Hepatocyte (in vitro differentiated cells): ENCODE measurements around the gene DUSP6. TPM values are rescaled to one million over a fixed set of nuclear protein-coding genes. Genes with fewer than 3 reads are reported as not detected.

ENCODE experiments used
- DNase-seq: peaks from one replicate; pipeline ENCODE4 v3.0.0-alpha.2; 2016; ENCODE audit warnings: low spot score
- H2AFZ ChIP-seq: fragments of 200-600 bp; sonication (generic); 2 replicates; pipeline ENCODE4 v1.6.0; 2016; ENCODE audit warnings: antibody characterized with exemption, mild to moderate bottlenecking
- H3K27ac ChIP-seq: fragments of 200-600 bp; sonication (generic); 2 replicates; pipeline ENCODE4 v1.5.1; 2016; ENCODE audit warnings: mild to moderate bottlenecking
- H3K27me3 ChIP-seq: fragments of 200-600 bp; sonication (generic); 2 replicates; pipeline ENCODE4 v1.6.1; 2016
- H3K36me3 ChIP-seq: fragments of 200-600 bp; sonication (generic); replicated peaks from 2 replicates; pipeline ENCODE4 v1.5.1; 2016; ENCODE audit warnings: low read depth; ENCODE audit not compliant: insufficient read depth
- H3K4me1 ChIP-seq: fragments of 200-600 bp; sonication (generic); 2 replicates; pipeline ENCODE4 v1.5.1; 2016; ENCODE audit warnings: mild to moderate bottlenecking, moderate library complexity; ENCODE audit not compliant: insufficient read depth
- H3K4me2 ChIP-seq: fragments of 200-600 bp; sonication (generic); 2 replicates; pipeline ENCODE4 v1.6.0; 2016
- H3K4me3 ChIP-seq: fragments of 200-600 bp; sonication (generic); 2 replicates; pipeline ENCODE4 v1.5.1; 2016; ENCODE audit warnings: mild to moderate bottlenecking
- H3K79me2 ChIP-seq: fragments of 200-600 bp; sonication (generic); 2 replicates; pipeline ENCODE4 v1.6.0; 2017; ENCODE audit warnings: mild to moderate bottlenecking
- H3K9me2 ChIP-seq: fragments of 200-600 bp; sonication (generic); replicated peaks from 2 replicates; pipeline ENCODE4 v1.6.0; 2017; ENCODE audit warnings: mild to moderate bottlenecking; ENCODE audit not compliant: insufficient read depth
- H3K9me3 ChIP-seq: fragments of 200-600 bp; sonication (generic); 2 replicates; pipeline ENCODE4 v1.5.1; 2016; ENCODE audit warnings: low read depth, mild to moderate bottlenecking
- H4K20me1 ChIP-seq: fragments of 200-600 bp; sonication (generic); 2 replicates; pipeline ENCODE4 v1.6.0; 2016; ENCODE audit warnings: mild to moderate bottlenecking; ENCODE audit not compliant: insufficient read depth, poor library complexity, severe bottlenecking
- CTCF ChIP-seq: fragments of 200-600 bp; sonication (generic); IDR thresholded peaks from 2 replicates; pipeline ENCODE4 v1.5.1; 2016; ENCODE audit warnings: antibody characterized with exemption, mild to moderate bottlenecking; ENCODE audit not compliant: poor library complexity
- EZH2 ChIP-seq: fragments of 200-600 bp; sonication (generic); IDR thresholded peaks from 2 replicates; pipeline ENCODE4 v1.6.1; 2016; ENCODE audit warnings: antibody characterized with exemption, mild to moderate bottlenecking, borderline replicate concordance
- EZH2phosphoT487 ChIP-seq: fragments of 200-600 bp; sonication (generic); IDR thresholded peaks from one replicate; pipeline ENCODE4 v1.6.1; 2018; ENCODE audit warnings: antibody characterized with exemption, mild to moderate bottlenecking, low read depth, moderate library complexity; ENCODE audit not compliant: unreplicated experiment, severe bottlenecking
- WGBS: methylation state at CpG from one replicate; pipeline ENCODE4 v1.1.6; 2016; ENCODE audit warnings: low lambda C conversion rate; ENCODE audit errors: missing lambda C conversion rate; 5-methylcytosine and 5-hydroxymethylcytosine counted together
- polyA plus RNA-seq: library from polyadenylated mRNA; unstranded; fragments of >200 nt; fragmentation: Nextera tagmentation; extraction: Ambion mirVana; gene quantifications from 2 replicates; pipeline ENCODE4 v1.2.1, GENCODE V29; 2016
- total RNA-seq: library from RNA; depleted of rRNA; stranded (reverse); fragments of >200 nt; gene quantifications from 2 replicates; pipeline ENCODE4 v1.2.3, GENCODE V29; 2014

The DUSP6 gene
- total and polyA plus RNA-seq, 2 experiments from 2014 or later = 51.8 to 52.5 TPM

- H3K36me3 ChIP-seq = no peaks in the 10 kb centered on the region
- no peaks in the 10 kb centered on the region for H3K27me3 ChIP-seq
- H3K9me2 ChIP-seq = no peaks in the 10 kb centered on the region
- H4K20me1 ChIP-seq = no peaks in the 10 kb centered on the region
- peaks cover 11% of the 10 kb centered on the region for H3K4me1 ChIP-seq
- WGBS = 43% methylated on average over 9 of the region's 9 CpGs
- H3K27ac ChIP-seq = no peak overlapping the region
- DNase-seq = no peak
- H3K9me3 ChIP-seq = peaks cover 3% of the 10 kb centered on the region
- H3K4me3 ChIP-seq = no peak overlapping the region
- H3K4me2 ChIP-seq = no peak overlapping the region
- TF ChIP-seq EZH2phosphoT487 (no peak), CTCF (no peak), EZH2 (no peak)
- H2AFZ ChIP-seq = no peak overlapping the region
- H3K79me2 ChIP-seq = no peaks in the 10 kb centered on the region
Observed at GRCh38 chr12:89326239-89327040, 25.9 kb downstream of the DUSP6 start.

GRCh38 chr12:89325495-89325894, 26.8 kb downstream of the DUSP6 start:
- 85% methylated on average over 3 of the region's 3 CpGs for WGBS

GRCh38 chr12:89324437-89324836, 27.9 kb downstream of the DUSP6 start:
- Histone ChIP-seq H3K4me1 (peaks cover 11% of the 10 kb centered on the region), H2AFZ (no peak overlapping the region), H3K36me3 (no peaks in the 10 kb centered on the region), H3K4me3 (no peak overlapping the region), H3K9me2 (no peaks in the 10 kb centered on the region), H3K27ac (no peak overlapping the region), H4K20me1 (no peaks in the 10 kb centered on the region), H3K4me2 (no peak overlapping the region), H3K27me3 (no peaks in the 10 kb centered on the region), H3K79me2 (no peaks in the 10 kb centered on the region), H3K9me3 (no peaks in the 10 kb centered on the region)
- TF ChIP-seq CTCF (no peak), EZH2 (no peak), EZH2phosphoT487 (no peak)
- DNase-seq = no peak
- WGBS = 81% methylated on average over 7 of the region's 7 CpGs

More at GRCh38 chr12:89325495-89325894, 26.8 kb downstream of the DUSP6 start:
- no peaks in the 10 kb centered on the region for H3K9me3 ChIP-seq
- H3K79me2 ChIP-seq = no peaks in the 10 kb centered on the region
- H3K27ac ChIP-seq = no peak overlapping the region
- H2AFZ ChIP-seq = no peak overlapping the region
- TF ChIP-seq CTCF (no peak), EZH2phosphoT487 (no peak), EZH2 (no peak)
- H3K4me1 ChIP-seq = peaks cover 11% of the 10 kb centered on the region
- no peaks in the 10 kb centered on the region for H3K36me3 ChIP-seq
- H4K20me1 ChIP-seq = no peaks in the 10 kb centered on the region
- DNase-seq = no peak
- no peak overlapping the region for H3K4me2 ChIP-seq
- H3K27me3 ChIP-seq = no peaks in the 10 kb centered on the region
- no peak overlapping the region for H3K4me3 ChIP-seq
- no peaks in the 10 kb centered on the region for H3K9me2 ChIP-seq
